ENCODE measurements around the gene CMIP. TPM values are rescaled to one million over a fixed set of nuclear protein-coding genes. Genes with fewer than 3 reads are reported as not detected.

CMIP gene
- total RNA-seq, 4 donors from 2014 or later: 63.9 to 89.9 (median 70.0) TPM

GRCh38 chr16:81635063-81635937 is 190.7 kb downstream of the CMIP start:
- no peaks in the 10 kb centered on the region for H3K27me3 ChIP-seq
- H3K9me3 ChIP-seq: no peaks in the 10 kb centered on the region
- no peak overlapping the region for H3K4me3 ChIP-seq
- H3K36me3 ChIP-seq: no peaks in the 10 kb centered on the region
- no peak for DNase-seq (ENCODE audit: low spot score in 2 of 2)
- 79% methylated on average over 15 of the region's 15 CpGs for WGBS
- TF ChIP-seq EP300 (IDR thresholded peaks at IDR 0.05): no peak
- no peak for TF ChIP-seq POLR2AphosphoS5 (IDR thresholded peaks at IDR 0.05)
- TF ChIP-seq POLR2A (IDR thresholded peaks at IDR 0.05): no peak
- no peak for TF ChIP-seq CTCF (IDR thresholded peaks at IDR 0.05)
- H3K27ac ChIP-seq: no peak overlapping the region
- peaks cover 13% of the 10 kb centered on the region for H3K4me1 ChIP-seq

- H3K4me1 ChIP-seq: peaks cover 13% of the 10 kb centered on the region
- no peak overlapping the region for H3K4me3 ChIP-seq
- TF ChIP-seq EP300 (IDR thresholded peaks at IDR 0.05): no peak
- TF ChIP-seq POLR2AphosphoS5 (IDR thresholded peaks at IDR 0.05): no peak
- no peak for TF ChIP-seq CTCF (IDR thresholded peaks at IDR 0.05)
- TF ChIP-seq POLR2A (IDR thresholded peaks at IDR 0.05): no peak
- no peaks in the 10 kb centered on the region for H3K27me3 ChIP-seq
- no peaks in the 10 kb centered on the region for H3K36me3 ChIP-seq
- WGBS: 66% methylated on average over 16 of the region's 16 CpGs
- no peaks in the 10 kb centered on the region for H3K9me3 ChIP-seq
- DNase-seq (ENCODE audit: low spot score in 2 of 2): no peak
- H3K27ac ChIP-seq: no peak overlapping the region
Measured at GRCh38 chr16:81636298-81636993, 191.8 kb downstream of the CMIP start.

- DNase-seq (ENCODE audit: low spot score in 2 of 2): no peak
- TF ChIP-seq POLR2AphosphoS5 (IDR thresholded peaks at IDR 0.05) (no peak), EP300 (IDR thresholded peaks at IDR 0.05) (no peak), POLR2A (IDR thresholded peaks at IDR 0.05) (no peak), CTCF (IDR thresholded peaks at IDR 0.05) (no peak)
- 91% methylated on average over 11 of the region's 15 CpGs for WGBS
- Histone ChIP-seq H3K27ac (no peak overlapping the region), H3K27me3 (no peaks in the 10 kb centered on the region), H3K4me1 (peaks cover 13% of the 10 kb centered on the region), H3K9me3 (no peaks in the 10 kb centered on the region), H3K4me3 (no peak overlapping the region), H3K36me3 (peaks cover 3% of the 10 kb centered on the region)
Measured at GRCh38 chr16:81637336-81638235, 193.0 kb downstream of the CMIP start.

GRCh38 chr16:81638286-81638945 is 193.8 kb downstream of the CMIP start:
- TF ChIP-seq POLR2A (IDR thresholded peaks at IDR 0.05): no peak
- no peak for TF ChIP-seq EP300 (IDR thresholded peaks at IDR 0.05)
- TF ChIP-seq CTCF (IDR thresholded peaks at IDR 0.05): no peak
- no peak for TF ChIP-seq POLR2AphosphoS5 (IDR thresholded peaks at IDR 0.05)
- Histone ChIP-seq H3K27ac (no peak overlapping the region), H3K4me1 (peaks cover 10% of the 10 kb centered on the region), H3K4me3 (no peak overlapping the region), H3K36me3 (peaks cover 3% of the 10 kb centered on the region), H3K27me3 (no peaks in the 10 kb centered on the region), H3K9me3 (no peaks in the 10 kb centered on the region)
- DNase-seq (ENCODE audit: low spot score in 2 of 2): no peak
- 79% methylated on average over 13 of the region's 13 CpGs for WGBS
